Activated CD4-positive, alpha-beta T cell treated with anti-CD3 and anti-CD28 coated beads for 24 hours (primary cell): ENCODE data around the gene SCAF8.
"Not testable (repeated sequence)": the region's sequence is repeated elsewhere in the genome, so short reads cannot be mapped to it uniquely, and the experiment has no call there.

Source experiments
- DNase-seq, 2 donors: peaks; one replicate each; pipeline ENCODE4 v3.0.0-alpha.2; 2020; ENCODE audit warnings: low read depth in 2 of 2

SCAF8 gene

GRCh38 chr6:154782193-154782592, 49.0 kb downstream of the SCAF8 start:
- no peak for DNase-seq

- no peak for DNase-seq
These were observed 50.0 kb downstream of the SCAF8 start for GRCh38 chr6:154783229-154783628.

- DNase-seq, result no peak
These were observed 51.9 kb downstream of the SCAF8 start for GRCh38 chr6:154785075-154785474.

DNA sequence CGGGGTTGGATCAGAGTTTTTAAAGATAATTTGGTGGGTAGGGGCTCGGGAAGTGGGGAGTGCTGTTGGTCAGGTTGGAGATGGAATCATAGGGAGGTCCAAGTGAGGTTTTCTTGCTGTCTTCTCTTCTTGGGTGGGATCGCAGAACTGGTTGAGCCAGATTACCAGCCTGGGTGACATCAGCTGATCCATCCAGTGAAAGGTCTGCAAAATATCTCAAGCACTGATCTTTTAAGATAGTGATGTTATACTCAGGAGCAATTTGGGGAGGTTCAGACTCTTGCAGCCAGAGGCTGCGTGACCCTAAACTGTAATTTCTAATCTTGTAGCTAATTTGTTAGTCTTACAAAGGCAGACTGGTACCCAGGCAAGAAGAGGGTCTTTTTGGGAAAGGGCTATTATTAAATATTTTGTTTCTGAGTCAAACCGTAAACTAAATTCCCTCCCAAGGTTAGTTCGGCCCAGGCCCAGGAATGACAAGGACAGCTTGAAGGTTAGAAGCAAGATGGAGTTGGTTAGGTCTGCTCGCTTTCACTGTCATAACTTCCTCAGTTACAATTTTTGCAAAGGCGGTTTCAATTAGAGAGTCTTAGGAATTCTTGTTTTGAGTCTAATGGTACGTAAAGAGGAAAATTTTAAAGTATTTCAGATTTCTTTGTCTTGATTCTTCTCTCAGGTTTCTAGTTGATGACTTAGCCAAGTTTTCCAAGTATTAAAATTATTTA, 53.1 kb downstream of the SCAF8 start:
- no peak for DNase-seq

DNA sequence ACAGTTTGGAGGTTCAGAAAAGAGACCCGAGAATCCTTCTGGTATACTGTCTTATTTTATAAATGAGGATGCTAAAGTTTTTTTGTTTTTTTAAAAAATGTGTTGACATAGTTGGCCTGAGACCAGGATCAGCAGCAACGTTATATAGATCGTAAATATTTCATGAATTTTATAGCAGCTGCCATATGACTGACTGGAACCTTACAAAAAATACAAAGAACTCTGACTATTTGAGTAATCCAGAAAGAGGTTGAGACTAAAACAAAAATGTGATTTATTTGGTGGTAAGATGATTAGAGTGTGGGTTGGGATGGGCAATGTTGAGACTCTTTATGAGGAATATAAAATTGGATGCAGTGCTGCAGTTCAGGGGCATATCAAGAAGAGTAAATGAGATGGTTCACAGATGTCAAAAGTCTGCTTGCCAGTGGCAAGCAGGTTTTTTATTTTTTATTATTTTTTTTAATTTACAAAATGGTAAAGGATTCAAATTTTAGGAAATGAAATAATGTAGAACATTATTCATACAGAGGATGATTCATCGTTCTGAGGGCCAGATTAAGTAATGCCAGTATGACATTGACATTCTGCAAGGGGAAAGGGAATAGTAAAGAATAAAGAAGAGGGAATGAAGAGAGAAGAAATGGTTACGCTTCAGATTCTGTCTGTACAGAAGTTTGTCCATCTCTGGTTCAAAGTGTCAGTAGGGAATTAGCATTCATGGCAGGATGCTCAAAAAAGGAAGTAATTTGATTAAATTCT, 58.5 kb downstream of the SCAF8 start:
- no peak for DNase-seq

DNA sequence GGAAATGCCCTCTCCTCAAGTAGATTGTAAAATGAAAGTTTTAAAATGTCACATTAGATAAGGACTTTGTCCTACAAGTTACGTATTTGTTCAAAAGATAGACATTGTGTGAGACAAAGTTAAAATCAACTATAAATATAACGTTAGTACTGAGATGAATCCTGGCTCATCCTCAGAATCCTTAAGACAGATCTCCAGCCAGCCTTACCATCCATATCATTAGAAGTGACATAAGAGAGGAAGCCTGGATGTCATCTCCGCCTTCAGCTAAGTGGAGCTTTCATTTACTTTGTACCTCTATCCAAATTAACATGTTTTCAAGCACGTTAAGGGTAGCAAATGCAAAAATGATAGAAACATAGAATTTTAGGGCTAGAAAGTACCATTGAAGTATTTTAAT, 59.1 kb downstream of the SCAF8 start:
- no peak for DNase-seq

GRCh38 chr6:154792761-154793160, 59.5 kb downstream of the SCAF8 start:
- DNase-seq, result no peak

GRCh38 chr6:154796484-154796883, 63.3 kb downstream of the SCAF8 start:
- DNase-seq, result no peak

DNA sequence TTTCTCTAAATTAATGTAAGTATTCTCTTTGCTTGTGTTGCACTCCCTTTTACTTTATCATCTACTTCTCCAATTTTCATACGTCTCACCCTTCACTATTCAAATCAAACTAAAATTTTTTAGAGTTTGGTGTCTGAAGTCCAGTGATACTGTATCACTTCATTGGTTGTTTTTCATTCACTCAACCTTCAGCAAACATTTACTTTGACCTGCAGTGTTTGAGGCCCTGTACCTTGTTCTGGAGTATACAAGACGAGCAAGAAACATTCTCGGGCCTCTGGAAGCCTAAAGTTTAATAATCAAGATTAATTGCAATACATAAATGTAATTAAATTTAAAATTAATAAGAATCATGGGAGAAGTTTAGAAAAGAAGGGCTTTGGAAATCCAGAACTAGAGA, 64.6 kb downstream of the SCAF8 start:
- no peak for DNase-seq

DNA sequence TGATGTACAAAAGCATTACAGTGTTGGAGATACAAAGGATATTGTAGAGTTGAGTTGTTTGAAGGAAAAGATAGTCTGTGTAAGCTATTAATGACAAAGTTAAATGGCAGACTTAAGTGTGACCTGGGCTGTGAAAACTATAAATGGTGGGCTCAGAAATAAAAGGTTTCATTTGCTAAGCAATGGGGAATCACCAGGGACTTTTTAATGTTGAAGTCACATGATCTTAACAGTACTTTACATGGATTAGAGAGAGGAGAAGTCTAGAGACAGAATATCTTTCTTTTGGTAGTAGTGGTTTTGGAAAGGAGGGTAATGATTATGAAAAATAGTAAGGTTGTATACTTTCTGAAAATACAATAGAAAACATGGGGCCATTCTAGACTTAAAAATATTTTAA, 67.1 kb downstream of the SCAF8 start:
- no peak for DNase-seq

GRCh38 chr6:154805288-154805911, 72.2 kb downstream of the SCAF8 start:
- DNase-seq, result no peak

- DNase-seq, result no peak
These were observed 73.6 kb downstream of the SCAF8 start for GRCh38 chr6:154806804-154807203.

- DNase-seq, result not testable (repeated sequence)
These were observed 78.4 kb downstream of the SCAF8 start for GRCh38 chr6:154811663-154812062.

DNA sequence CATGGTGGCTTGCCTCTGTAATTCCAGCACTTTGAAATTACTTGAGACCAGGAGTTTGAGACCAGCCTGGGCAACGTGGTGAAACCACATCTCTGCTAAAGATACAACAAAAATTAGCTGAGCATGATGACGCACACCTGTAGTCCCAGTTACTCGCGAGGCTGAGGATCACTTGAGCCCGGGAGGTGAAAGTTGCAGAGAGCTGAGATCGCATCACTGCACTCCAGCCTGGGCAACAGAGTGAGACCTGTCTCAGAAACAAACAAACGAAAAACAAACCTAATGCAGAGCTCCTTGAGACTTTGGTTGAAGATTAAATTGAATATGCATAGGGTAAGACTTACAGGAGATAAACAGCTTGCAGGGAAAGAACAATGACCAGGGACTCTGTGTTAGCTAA, 80.8 kb downstream of the SCAF8 start:
- DNase-seq, result no peak

DNA sequence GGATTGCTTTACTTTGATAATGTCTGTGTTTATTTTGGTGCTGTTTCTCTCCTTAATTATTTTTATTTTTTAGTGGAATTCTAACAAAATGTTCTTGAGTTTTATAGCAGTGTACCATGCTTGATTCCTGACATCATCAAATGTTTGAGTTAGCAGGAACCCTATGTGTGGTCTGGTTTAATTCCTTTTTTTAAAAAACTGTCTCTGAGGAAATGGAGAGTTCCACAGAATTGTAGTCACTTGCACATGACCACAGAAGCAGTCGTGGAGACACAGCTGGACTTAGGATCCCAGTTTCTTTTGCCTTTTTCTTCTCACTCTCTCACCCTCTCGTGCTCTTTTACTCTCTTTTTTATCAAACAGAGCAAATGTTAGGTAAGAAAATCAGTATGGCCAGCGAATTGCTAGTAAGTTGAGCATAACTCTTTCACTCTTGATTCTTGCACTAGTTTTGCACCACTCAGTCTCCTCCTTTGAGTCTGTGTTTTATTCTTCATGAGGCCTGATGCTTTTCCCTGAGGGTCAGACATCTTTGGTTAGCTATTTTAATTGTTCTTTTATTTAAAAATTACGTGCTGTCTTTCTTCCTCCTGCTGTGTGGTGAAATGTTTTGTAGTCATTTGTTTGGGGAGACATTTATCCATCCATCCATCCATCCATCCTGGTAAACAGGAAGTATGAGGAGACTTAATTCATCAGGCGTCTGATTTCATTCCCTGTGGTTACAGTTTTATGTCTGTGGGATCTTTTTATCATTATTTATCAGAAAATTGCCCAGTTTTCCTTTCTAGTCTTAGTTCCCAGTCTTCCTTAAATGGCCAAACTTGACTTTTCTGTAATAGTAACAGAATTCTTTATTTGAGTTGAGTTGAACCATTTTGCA, 83.0 kb downstream of the SCAF8 start:
- no peak for DNase-seq

DNA sequence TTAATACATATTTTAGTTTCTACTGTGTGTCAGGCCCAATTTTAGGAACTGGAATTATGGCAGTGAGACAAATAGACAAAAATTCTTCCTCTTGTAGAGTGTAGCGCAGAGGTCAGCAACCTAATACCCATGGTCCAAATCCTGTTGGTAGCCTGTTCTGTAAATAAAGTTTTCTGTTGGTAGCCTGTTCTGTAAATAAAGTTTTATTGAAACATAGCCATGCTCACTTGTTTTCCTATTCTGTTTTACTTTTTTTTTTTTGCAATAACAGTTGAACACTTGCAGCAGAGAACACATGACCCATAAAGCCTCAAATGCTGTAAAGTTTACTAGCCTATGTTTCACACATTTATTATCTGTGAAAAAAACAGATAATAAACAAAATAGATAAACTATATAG, 87.9 kb downstream of the SCAF8 start:
- DNase-seq, result no peak

DNA sequence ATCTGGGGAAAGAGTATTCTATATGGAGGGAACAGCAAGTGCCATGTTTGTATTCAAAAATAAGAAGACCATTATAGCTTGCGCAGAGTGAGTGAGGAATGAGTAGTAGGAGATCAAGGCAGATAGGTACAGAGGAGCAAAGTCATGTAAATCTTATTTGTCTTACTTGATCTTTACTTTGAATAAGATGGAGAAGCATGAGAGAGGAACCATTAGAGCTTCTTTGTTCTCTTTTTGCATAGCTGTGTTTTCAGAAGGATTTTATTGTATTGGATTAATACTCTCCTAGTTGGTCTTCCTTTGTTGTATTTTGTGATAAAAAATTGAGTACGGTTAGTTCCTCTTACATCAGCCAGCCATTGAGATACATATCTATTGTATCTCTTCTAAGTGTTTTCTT, 88.4 kb downstream of the SCAF8 start:
- no peak for DNase-seq

- no peak for DNase-seq
These were observed 89.8 kb downstream of the SCAF8 start for GRCh38 chr6:154822947-154823558.

DNA sequence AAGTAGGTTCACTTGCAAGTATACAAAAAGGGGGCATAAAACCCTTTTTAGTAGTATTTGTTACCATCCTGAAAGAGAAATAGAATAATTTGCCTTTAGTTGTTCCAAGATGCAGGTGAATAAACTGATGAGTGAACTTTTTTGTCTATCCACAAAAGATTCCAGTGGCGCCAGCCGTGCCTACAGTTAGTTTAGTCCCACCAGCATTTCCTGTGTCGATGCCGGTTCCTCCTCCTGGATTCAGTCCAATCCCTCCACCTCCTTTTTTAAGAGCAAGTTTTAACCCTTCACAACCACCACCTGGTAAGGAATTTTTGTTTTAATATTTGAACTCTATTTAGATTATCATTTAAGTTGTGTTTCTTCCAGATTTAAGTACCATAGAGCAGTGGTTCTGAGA, 90.9 kb downstream of the SCAF8 start:
- no peak for DNase-seq

- no peak for DNase-seq
These were observed 96.8 kb downstream of the SCAF8 start for GRCh38 chr6:154829970-154830369.

DNA sequence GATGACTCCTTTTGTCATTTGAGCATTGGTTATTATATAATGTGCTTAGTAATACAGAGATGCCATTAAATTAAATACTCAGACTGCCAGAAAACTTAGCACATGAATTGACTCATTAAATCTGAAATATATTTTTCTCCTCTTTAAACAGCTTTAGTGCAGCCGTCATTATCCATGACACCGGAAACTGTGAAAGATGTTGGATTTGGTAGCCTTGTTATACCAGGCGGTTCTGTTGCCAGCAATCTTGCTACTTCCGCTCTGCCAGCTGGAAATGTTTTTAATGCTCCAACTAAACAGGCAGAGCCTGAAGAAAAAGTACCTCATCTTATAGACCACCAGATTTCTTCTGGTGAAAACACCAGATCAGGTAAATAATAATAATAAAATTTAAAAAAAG, 97.6 kb downstream of the SCAF8 start:
- DNase-seq, result no peak

GRCh38 chr6:154835307-154835706, 102.1 kb downstream of the SCAF8 start:
- no peak for DNase-seq
